ENCODE measurements around the gene RAB34.

RAB34 gene

GRCh38 chr17:28717578-28718332 lies at the start of gene RAB34 (continued):
- TF ChIP-seq BCL6B (tag by site-specific recombination; IDR thresholded peaks at IDR 0.05) = no peak
- no peak for TF ChIP-seq ZSCAN18 (tag by site-specific recombination; IDR thresholded peaks at IDR 0.05)
- TF ChIP-seq ZSCAN4 (tag by site-specific recombination; IDR thresholded peaks at IDR 0.05) = 0 out of 2 replicates have a peak, but pooled peaks have one; percentile 25
- TF ChIP-seq ZNF433 (tag by site-specific recombination; IDR thresholded peaks at IDR 0.05; ENCODE audit: low read depth) = no peak
- 0 out of 2 replicates have a peak, but pooled peaks have one; percentile 36 for TF ChIP-seq INSM2 (tag by site-specific recombination; IDR thresholded peaks at IDR 0.05)
- no peak for TF ChIP-seq ZNF112 (tag by site-specific recombination; IDR thresholded peaks at IDR 0.05)
- no peak for TF ChIP-seq ZNF37A (tag by site-specific recombination; IDR thresholded peaks at IDR 0.05)
- no peak for TF ChIP-seq ZNF23 (tag by site-specific recombination; IDR thresholded peaks at IDR 0.05; ENCODE audit: borderline replicate concordance)
- peak; percentile 57 for TF ChIP-seq PRDM10 (tag by site-specific recombination; IDR thresholded peaks at IDR 0.05)
- TF ChIP-seq ZNF404 (tag by site-specific recombination; IDR thresholded peaks at IDR 0.05) = no peak
- peak; percentile 60 for TF ChIP-seq ZXDB (tag by site-specific recombination; IDR thresholded peaks at IDR 0.05)
- TF ChIP-seq ZNF837 (tag by site-specific recombination; IDR thresholded peaks at IDR 0.05) = no peak
- TF ChIP-seq PRDM1 (tag by site-specific recombination; IDR thresholded peaks at IDR 0.05) = peak; percentile 13; the same call in 1 of the 2 replicates
- no peak for TF ChIP-seq GLIS1 (tag by site-specific recombination; IDR thresholded peaks at IDR 0.05)
- TF ChIP-seq ZBTB48 (tag by site-specific recombination; IDR thresholded peaks at IDR 0.05) = 0 out of 2 replicates have a peak, but pooled peaks have one; percentile 21
- TF ChIP-seq ZNF426 (tag by site-specific recombination; IDR thresholded peaks at IDR 0.05) = no peak
- no peak for TF ChIP-seq ZNF791 (tag by site-specific recombination; IDR thresholded peaks at IDR 0.05)
- no peak for TF ChIP-seq ZNF146 (tag by site-specific recombination; IDR thresholded peaks at IDR 0.05)
- TF ChIP-seq ZNF560 (tag by site-specific recombination; IDR thresholded peaks at IDR 0.05; ENCODE audit: borderline replicate concordance) = no peak
- TF ChIP-seq ZNF548 (tag by site-specific recombination; IDR thresholded peaks at IDR 0.05) = no peak
- TF ChIP-seq TRIM28 (IDR thresholded peaks at IDR 0.05; ENCODE audit: borderline replicate concordance, low read length) = no peak
- no peak for TF ChIP-seq ZNF645 (tag by site-specific recombination; IDR thresholded peaks at IDR 0.05)
- no peak for TF ChIP-seq ZNF248 (tag by site-specific recombination; IDR thresholded peaks at IDR 0.05)
- no peak for TF ChIP-seq ZNF571 (tag by site-specific recombination; IDR thresholded peaks at IDR 0.05)
- TF ChIP-seq FEZF1 (tag by site-specific recombination; IDR thresholded peaks at IDR 0.05) = no peak
- TF ChIP-seq ZNF223 (tag by site-specific recombination; IDR thresholded peaks at IDR 0.05) = no peak
- peak; percentile 49; the same call in 1 of the 2 replicates for TF ChIP-seq ZNF629 (tag by site-specific recombination; IDR thresholded peaks at IDR 0.05)
- TF ChIP-seq ZNF529 (tag by site-specific recombination; IDR thresholded peaks at IDR 0.05; ENCODE audit: insufficient replicate concordance) = no peak
- no peak for TF ChIP-seq ZNF140 (tag by site-specific recombination; IDR thresholded peaks at IDR 0.05)
- TF ChIP-seq SALL2 (tag by site-specific recombination; IDR thresholded peaks at IDR 0.05; ENCODE audit: borderline replicate concordance) = no peak
- no peak for TF ChIP-seq ZNF157 (tag by site-specific recombination; IDR thresholded peaks at IDR 0.05)

All from HEK293 (cell line).